HAP-1 (cell line): ENCODE results near the gene DMAC2.

Experiments used
- DNase-seq, 2 experiments: peaks; one replicate each; pipeline ENCODE4 v3.0.0-alpha.2; 2016 to 2020; ENCODE audit warnings: low spot score in 2 of 2
- H3K27me3 ChIP-seq: fragments of 250-450 bp; sonication (Bioruptor Pico); 2 replicates; pipeline ENCODE4 v1.5.1; 2020; ENCODE audit warnings: low read depth, mild to moderate bottlenecking, moderate library complexity
- H3K36me3 ChIP-seq: fragments of 250-450 bp; sonication (Bioruptor Pico); replicated peaks from 2 replicates; pipeline ENCODE4 v1.5.1; 2020; ENCODE audit warnings: mild to moderate bottlenecking
- H3K4me1 ChIP-seq: fragments of 250-450 bp; sonication (Bioruptor Pico); 2 replicates; pipeline ENCODE4 v1.5.1; 2020; ENCODE audit warnings: mild to moderate bottlenecking
- H3K4me3 ChIP-seq: fragments of 250-450 bp; sonication (Bioruptor Pico); 2 replicates; pipeline ENCODE4 v1.5.1; 2020; ENCODE audit warnings: mild to moderate bottlenecking, moderate library complexity
- H3K9me3 ChIP-seq: fragments of 250-450 bp; sonication (Bioruptor Pico); 2 replicates; pipeline ENCODE4 v1.5.1; 2020; ENCODE audit warnings: mild to moderate bottlenecking, moderate library complexity
- in situ Hi-C: fragments of 300-500 bp; cut with MboI; formaldehyde crosslinking; loops from 3 replicates; pipeline ENCODE4 v1.14.3; 2020; ENCODE audit warnings: low sequenced_read_pairs, inconsistent platforms, mixed read lengths

DMAC2 gene

GRCh38 chr19:41452584-41453275, 13.0 kb upstream of the DMAC2 start:
- no peak for DNase-seq
- no peaks in the 10 kb centered on the region for H3K4me1 ChIP-seq
- H3K27me3 ChIP-seq: peaks cover 6% of the 10 kb centered on the region
- no peaks in the 10 kb centered on the region for H3K36me3 ChIP-seq
- in situ Hi-C loops: no loop called here
- no peaks in the 10 kb centered on the region for H3K9me3 ChIP-seq
- H3K4me3 ChIP-seq: no peak overlapping the region

GRCh38 chr19:41449865-41450178, 10.1 kb upstream of the DMAC2 start:
- in situ Hi-C loops: loop anchor here (5.0 kb wide), 1 partner anchor 122 kb away; no protein-coding TSS in a partner anchor
- Histone ChIP-seq H3K4me1 (no peaks in the 10 kb centered on the region), H3K4me3 (no peak overlapping the region), H3K36me3 (no peaks in the 10 kb centered on the region), H3K9me3 (no peaks in the 10 kb centered on the region), H3K27me3 (peaks cover 3% of the 10 kb centered on the region; the same call in 1 of the 2 replicates)
- DNase-seq: no peak

- H3K27me3 ChIP-seq: peaks cover 3% of the 10 kb centered on the region; the same call in 1 of the 2 replicates
- no peaks in the 10 kb centered on the region for H3K4me1 ChIP-seq
- H3K36me3 ChIP-seq: no peaks in the 10 kb centered on the region
- DNase-seq: peak; percentile 68 to 86
- in situ Hi-C loops: loop anchor here (5.0 kb wide), 1 partner anchor 123 kb away; no protein-coding TSS in a partner anchor
- no peaks in the 10 kb centered on the region for H3K9me3 ChIP-seq
- H3K4me3 ChIP-seq: peak overlapping the region; percentile 22
Measured at GRCh38 chr19:41449079-41449864, 9.6 kb upstream of the DMAC2 start.

- Histone ChIP-seq H3K4me3 (no peak overlapping the region), H3K4me1 (no peaks in the 10 kb centered on the region), H3K27me3 (peaks cover 3% of the 10 kb centered on the region; the same call in 1 of the 2 replicates), H3K9me3 (no peaks in the 10 kb centered on the region), H3K36me3 (no peaks in the 10 kb centered on the region)
- DNase-seq: no peak
- in situ Hi-C loops: loop anchor here (5.0 kb wide), 1 partner anchor 124 kb away; no protein-coding TSS in a partner anchor
Measured at GRCh38 chr19:41447732-41448332, 8.1 kb upstream of the DMAC2 start.

GRCh38 chr19:41445575-41445974, 5.9 kb upstream of the DMAC2 start:
- in situ Hi-C loops: loop anchor here (5.0 kb wide), 1 partner anchor 127 kb away; no protein-coding TSS in a partner anchor
- no peaks in the 10 kb centered on the region for H3K9me3 ChIP-seq
- H3K4me1 ChIP-seq: no peaks in the 10 kb centered on the region
- H3K36me3 ChIP-seq: no peaks in the 10 kb centered on the region
- no peak for DNase-seq
- H3K27me3 ChIP-seq: peaks cover 3% of the 10 kb centered on the region; the same call in 1 of the 2 replicates
- no peak overlapping the region for H3K4me3 ChIP-seq

- in situ Hi-C loops: no loop called here
- Histone ChIP-seq H3K4me1 (no peaks in the 10 kb centered on the region; the same call in 1 of the 2 replicates), H3K27me3 (peaks cover 3% of the 10 kb centered on the region; the same call in 1 of the 2 replicates), H3K4me3 (no peak overlapping the region), H3K9me3 (no peaks in the 10 kb centered on the region), H3K36me3 (no peaks in the 10 kb centered on the region)
- no peak for DNase-seq
Measured at GRCh38 chr19:41443813-41444455, 4.2 kb upstream of the DMAC2 start.

GRCh38 chr19:41442473-41443355, 3.0 kb upstream of the DMAC2 start, which contains the start of gene ERICH4:
Gene ERICH4 (plus strand): TSS chr19:41443156. CDS start chr19:41443170, 14 bp downstream.
- in situ Hi-C loops: no loop called here
- no peak within 1 kb of the TSS for H3K4me3 ChIP-seq
- DNase-seq: no peak
- no peaks in the 10 kb centered on the region for H3K27me3 ChIP-seq
- no peaks in the 10 kb centered on the region; the same call in 1 of the 2 replicates for H3K4me1 ChIP-seq
- H3K9me3 ChIP-seq: no peaks in the 10 kb centered on the region
- H3K36me3 ChIP-seq: no peaks in the 10 kb centered on the region

- no peaks in the 10 kb centered on the region; the same call in 1 of the 2 replicates for H3K36me3 ChIP-seq
- H3K9me3 ChIP-seq: no peaks in the 10 kb centered on the region
- in situ Hi-C loops: no loop called here
- no peak for DNase-seq
- no peaks in the 10 kb centered on the region for H3K27me3 ChIP-seq
- no peak overlapping the region for H3K4me3 ChIP-seq
- H3K4me1 ChIP-seq: no peaks in the 10 kb centered on the region; the same call in 1 of the 2 replicates
Measured at GRCh38 chr19:41441321-41441945, 1.7 kb upstream of the DMAC2 start.

GRCh38 chr19:41437944-41438574, 1.7 kb downstream of the DMAC2 start:
- Histone ChIP-seq H3K9me3 (no peaks in the 10 kb centered on the region), H3K36me3 (peaks cover 1% of the 10 kb centered on the region), H3K4me1 (no peaks in the 10 kb centered on the region; the same call in 1 of the 2 replicates), H3K27me3 (no peaks in the 10 kb centered on the region), H3K4me3 (no peak overlapping the region)
- DNase-seq: no peak
- in situ Hi-C loops: no loop called here

GRCh38 chr19:41436674-41436951, 3.1 kb downstream of the DMAC2 start:
- DNase-seq: no peak
- no peaks in the 10 kb centered on the region; the same call in 1 of the 2 replicates for H3K4me1 ChIP-seq
- H3K27me3 ChIP-seq: no peaks in the 10 kb centered on the region
- peaks cover 11% of the 10 kb centered on the region for H3K36me3 ChIP-seq
- H3K9me3 ChIP-seq: no peaks in the 10 kb centered on the region
- in situ Hi-C loops: no loop called here
- H3K4me3 ChIP-seq: no peak overlapping the region

- Histone ChIP-seq H3K4me1 (no peaks in the 10 kb centered on the region; the same call in 1 of the 2 replicates), H3K27me3 (no peaks in the 10 kb centered on the region), H3K36me3 (peaks cover 14% of the 10 kb centered on the region), H3K4me3 (no peak overlapping the region), H3K9me3 (no peaks in the 10 kb centered on the region)
- no peak for DNase-seq
- in situ Hi-C loops: no loop called here
Measured at GRCh38 chr19:41435936-41436673, 3.6 kb downstream of the DMAC2 start.
